Measurements from ENCODE around the gene NABP1.

The NABP1 gene

DNA sequence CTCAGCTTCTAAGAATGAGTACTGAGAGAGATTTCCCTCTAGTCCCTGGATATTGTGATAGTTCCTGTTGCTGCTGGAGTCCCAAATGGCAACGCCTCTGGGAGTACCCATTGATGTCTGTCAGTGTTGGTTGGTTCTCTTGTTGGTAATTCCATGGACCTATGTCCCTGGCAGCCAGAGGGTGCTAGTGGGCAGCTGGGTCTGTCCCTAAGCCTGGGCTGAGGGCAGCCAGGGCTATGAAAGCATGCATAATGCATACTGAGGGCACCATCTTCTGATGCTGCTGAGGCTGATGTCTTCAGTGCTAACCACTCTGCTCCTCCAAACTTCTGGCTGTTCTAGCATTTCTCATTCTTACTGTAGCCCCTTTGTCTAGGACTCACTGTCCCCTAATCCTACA, 35.9 kb downstream of the NABP1 start:
- no peak for DNase-seq

DNA sequence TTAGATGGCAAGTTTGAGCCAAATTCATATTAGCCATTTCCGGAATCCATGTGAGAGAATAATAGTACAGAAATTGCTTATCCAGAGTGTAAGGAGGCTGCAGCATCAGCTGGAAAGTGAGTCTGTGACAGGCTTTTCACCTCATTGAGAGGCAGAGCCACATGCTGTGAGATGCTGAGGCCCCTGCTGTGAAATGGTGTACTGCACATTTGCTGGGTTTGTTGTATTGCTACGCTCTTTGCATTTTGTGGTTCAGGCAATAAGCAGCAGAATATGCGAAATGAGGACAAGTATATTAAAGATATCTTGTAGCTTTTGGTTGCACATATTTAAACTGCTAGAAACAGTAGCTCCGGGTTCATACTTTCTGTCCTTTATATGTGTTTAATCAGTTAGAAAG, 37.0 kb downstream of the NABP1 start:
- no peak for DNase-seq

DNA sequence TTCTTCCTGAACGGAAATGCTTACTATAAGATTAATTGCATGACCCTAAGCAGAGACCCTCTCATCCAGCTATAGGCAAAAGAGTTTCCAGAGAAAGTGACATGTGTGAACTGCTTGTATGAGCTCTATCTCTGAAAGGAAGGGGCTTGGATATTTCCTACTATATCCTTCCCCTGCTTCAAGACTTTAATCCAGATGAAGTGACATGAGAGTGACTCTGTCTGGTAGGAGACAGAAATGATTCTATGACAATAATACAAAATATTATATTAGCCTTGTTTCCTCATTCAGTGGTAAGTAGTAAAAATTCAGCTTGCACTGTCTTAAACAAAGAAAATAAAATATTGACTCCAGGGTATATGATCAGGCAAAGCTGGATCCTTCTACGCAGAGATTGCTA, 37.5 kb downstream of the NABP1 start:
- DNase-seq, result no peak

DNA sequence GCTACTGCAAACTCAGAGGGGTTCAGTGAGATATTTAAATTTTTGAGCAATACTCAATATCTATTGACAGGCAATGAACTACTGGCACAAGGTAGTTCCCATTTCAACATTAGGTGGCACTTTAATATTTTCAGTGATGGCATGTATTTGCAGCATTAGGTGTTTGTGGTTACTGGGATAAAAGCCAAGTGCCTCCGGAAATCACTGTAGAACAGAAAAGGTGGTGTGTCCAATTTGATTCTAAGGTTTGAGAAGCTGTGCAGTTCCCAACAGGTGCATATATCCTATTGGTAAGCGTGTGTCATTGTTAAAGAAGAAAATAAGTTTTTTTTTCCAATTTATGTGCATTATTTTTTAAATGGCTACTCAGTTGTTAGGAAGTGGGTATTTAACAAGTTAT, 41.3 kb downstream of the NABP1 start:
- no peak for DNase-seq

DNA sequence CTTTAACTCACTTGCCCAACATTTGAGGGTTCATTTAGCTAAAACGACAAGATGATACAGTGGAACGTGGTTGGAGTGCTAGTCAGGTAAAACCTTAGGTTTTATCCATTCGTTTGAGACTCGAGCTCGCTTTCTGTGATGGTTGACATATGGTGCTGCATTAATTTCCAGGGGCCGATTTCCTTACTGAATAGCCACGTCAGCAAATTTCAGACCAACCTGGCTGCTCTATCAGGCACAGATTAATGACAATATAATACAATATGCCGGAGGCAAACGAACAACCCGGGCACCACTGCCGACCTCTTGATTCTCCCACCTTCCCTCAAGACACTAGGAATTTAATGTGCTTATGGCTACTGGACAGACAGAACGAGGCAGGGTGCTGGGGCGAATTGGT, 42.0 kb downstream of the NABP1 start:
- no peak for DNase-seq

DNA sequence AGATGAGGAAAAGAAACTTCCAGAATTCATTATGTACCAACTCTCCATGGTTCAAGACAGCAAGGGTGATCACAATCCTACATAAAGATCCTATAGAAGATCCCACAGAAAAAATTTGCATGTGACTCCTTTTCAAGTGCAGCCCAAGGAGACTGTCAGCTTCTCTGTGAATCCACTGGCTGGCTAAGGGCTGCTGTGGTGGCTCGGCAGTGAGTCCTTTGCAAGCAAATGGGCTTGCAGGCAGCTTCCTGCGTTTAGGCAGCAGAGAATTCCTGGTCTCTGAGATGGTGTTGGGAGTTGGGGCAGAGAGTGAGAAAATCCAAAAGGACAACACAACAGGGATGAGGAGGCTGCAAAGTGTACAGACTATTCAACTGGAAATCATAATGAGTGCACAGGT, 43.4 kb downstream of the NABP1 start:
- DNase-seq, result no peak

- DNase-seq, result no peak
These were observed 46.1 kb downstream of the NABP1 start for GRCh38 chr2:191724015-191724414.

DNA sequence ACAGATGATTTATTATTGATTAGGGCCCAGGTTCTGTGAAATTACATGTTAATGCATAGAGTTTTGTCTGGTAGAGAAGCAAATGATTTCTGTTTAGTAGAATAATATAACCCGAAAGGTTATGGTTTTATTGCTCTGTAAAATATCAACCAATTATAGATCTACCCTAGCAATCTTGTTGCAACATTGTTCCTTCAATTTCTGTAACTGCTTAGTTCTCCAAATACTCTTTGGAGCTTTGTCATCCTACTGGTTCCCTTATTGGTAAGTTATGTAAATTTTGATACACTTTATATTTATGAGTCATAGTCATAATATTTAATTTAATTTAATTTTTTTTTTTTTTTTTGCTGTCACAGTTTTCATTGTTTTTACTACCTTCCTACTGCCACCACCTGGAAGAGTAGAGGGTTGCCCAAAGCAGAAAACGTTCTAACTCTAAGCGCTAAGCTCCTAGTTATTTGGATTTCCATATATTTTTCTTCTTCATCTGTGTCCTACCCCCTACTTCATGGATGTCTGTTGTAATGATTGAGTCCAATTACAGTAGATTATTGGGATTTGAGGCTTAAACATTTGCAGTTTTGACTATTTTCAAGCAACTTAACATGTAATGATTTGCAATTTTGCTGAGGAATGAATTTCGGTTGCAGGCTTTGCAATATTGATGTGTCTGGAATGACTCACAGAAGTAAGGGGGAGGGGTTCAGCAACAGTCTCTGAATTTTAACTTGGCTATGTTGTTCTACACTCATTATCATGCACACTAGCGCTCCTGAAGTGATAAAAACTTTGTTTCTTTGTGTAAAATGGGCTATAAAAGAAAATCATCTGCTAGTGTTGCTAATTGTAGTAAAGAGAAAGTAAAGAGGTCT, 51.1 kb downstream of the NABP1 start:
- DNase-seq, result no peak

DNA sequence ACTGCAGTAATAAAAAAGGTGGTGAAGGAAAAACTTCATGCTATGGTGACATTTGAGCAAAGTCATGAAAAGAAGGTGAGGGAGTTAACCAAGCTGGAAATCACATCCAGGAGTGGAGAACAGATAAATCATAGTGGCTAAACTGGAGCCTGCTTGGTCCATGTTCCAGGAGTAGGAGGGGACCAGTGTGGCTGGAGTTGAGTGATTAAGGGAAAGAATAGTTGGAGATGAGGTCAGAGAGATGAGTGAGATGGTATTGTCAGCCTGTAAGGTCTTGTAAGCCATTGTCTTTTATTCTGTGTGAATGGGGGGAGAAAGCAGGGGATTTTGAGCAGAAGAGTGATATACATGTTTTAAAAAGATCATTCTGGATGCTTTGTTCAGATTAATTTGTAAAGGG, 52.3 kb downstream of the NABP1 start:
- DNase-seq, result no peak
